ENCODE results near the gene FAM83B.

GRCh38 chr6:54875539-54875938, 29.0 kb downstream of the FAM83B start:
- TF ChIP-seq ZXDB (tag by site-specific recombination; IDR thresholded peaks at IDR 0.05) (no peak), ZBTB7A (tag by site-specific recombination; IDR thresholded peaks at IDR 0.05; ENCODE audit: low read depth) (no peak), ZNF560 (tag by site-specific recombination; IDR thresholded peaks at IDR 0.05; ENCODE audit: borderline replicate concordance) (no peak), ZSCAN18 (tag by site-specific recombination; IDR thresholded peaks at IDR 0.05) (no peak), FEZF1 (tag by site-specific recombination; IDR thresholded peaks at IDR 0.05) (no peak)

All from HEK293 (cell line).